ENCODE measurements around the gene HOXA7.

Gene HOXA7

DNA sequence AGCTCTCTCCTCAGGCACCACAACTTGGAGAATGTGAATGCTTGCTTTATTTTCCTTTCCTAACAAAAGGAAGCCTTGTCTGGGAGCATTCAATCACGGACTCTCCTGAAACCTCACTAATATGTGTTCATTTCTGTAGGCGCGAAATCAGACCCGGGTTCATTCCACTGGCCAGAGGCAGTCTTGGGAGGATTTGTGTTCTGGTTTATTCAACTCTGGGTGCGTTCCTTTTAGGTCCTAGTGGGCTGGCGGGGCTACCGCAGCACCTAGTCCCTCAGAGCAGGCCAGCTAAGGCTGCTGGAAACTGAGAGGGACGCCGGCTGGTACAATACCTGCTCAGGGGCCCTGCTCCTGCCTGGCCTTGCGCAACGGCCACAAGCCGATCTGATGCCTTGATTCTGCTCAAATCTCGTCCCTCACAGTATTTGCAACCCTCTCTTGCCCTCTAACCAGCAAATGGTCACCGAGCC, 33.4 kb downstream of the HOXA7 start:
- peaks cover 6% of the 10 kb centered on the region for H3K27me3 ChIP-seq (replicated peaks; ENCODE audit: control insufficient read depth, insufficient read depth, low read length, poor library complexity, severe bottlenecking)
- H3K27ac ChIP-seq (ENCODE audit: insufficient read depth, low read length, poor library complexity, severe bottlenecking): no peak overlapping the region
- no peaks in the 10 kb centered on the region for H3K4me1 ChIP-seq (ENCODE audit: control insufficient read depth, insufficient read depth, low read length, poor library complexity, severe bottlenecking)
- no peak for DNase-seq
- H3K9me3 ChIP-seq (ENCODE audit: control insufficient read depth, low read length): no peaks in the 10 kb centered on the region
- H3K4me3 ChIP-seq (ENCODE audit: insufficient read depth, low read depth, low read length, poor library complexity, severe bottlenecking): no peak overlapping the region
- H3K36me3 ChIP-seq (ENCODE audit: control insufficient read depth, insufficient read depth, low read length): no peaks in the 10 kb centered on the region

DNA sequence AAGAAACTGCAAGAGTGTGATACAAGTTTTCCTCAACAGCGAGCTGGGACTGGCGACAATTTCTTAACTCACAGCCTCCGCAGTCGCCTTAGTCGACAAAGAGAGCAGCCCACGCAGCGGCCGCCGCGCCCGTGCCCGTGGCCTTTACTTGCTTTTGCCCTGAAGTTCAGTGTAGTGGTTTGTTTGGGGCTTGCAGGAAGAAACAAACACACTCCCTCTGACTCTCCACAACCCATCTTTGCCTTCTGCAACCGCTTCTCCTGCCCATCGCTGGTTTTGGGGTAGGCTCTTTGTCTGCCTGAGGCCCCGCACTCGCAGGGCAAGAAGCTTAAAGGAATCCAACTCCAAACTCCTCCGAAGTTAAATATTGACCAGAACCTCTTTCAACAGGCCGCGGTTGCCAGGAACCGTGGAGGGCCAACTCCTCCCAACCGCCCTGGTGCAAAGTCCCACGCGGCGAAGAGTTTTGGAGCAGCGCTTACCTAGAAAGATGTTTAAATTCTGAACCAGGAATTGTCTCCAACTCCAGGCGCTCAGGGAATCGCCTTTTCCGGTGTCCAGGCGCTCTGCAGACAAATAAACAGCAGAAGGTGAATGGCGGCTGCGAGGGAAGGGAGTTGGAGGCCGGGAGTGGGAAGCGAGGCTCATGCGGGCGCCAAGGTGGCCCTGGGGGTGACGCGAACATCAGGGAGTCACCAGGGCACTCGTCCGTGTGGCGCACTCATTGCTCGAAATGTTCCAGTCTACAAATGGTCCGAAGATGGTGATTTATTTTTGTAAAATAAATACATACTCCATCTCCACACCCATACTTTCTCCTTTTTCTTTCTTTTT, 34.2 kb downstream of the HOXA7 start:
- Histone ChIP-seq H3K36me3 (ENCODE audit: control insufficient read depth, insufficient read depth, low read length) (no peaks in the 10 kb centered on the region), H3K4me1 (ENCODE audit: control insufficient read depth, insufficient read depth, low read length, poor library complexity, severe bottlenecking) (no peaks in the 10 kb centered on the region), H3K27ac (ENCODE audit: insufficient read depth, low read length, poor library complexity, severe bottlenecking) (no peak overlapping the region), H3K27me3 (replicated peaks; ENCODE audit: control insufficient read depth, insufficient read depth, low read length, poor library complexity, severe bottlenecking) (peaks cover 6% of the 10 kb centered on the region), H3K4me3 (ENCODE audit: insufficient read depth, low read depth, low read length, poor library complexity, severe bottlenecking) (no peak overlapping the region), H3K9me3 (ENCODE audit: control insufficient read depth, low read length) (no peaks in the 10 kb centered on the region)
- DNase-seq: no peak

DNA sequence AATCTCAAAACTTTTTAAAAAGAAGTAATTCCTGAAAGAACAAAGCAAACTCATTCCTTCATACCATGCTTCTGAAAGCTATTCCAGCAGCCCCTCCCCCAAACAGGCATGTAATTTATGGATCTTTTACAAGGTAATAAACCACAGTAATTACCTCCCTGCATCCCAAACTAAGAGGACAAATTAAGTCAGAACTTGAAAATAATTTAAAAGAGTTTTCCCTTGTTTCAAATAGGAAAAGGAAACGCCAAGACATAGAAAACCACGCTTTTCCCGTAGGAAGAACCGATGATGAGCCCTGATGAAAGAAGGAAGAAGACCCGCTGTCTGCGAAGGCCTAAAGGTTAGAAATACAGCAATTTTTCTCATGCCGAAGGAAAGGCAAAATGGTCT, 34.8 kb downstream of the HOXA7 start:
- H3K4me3 ChIP-seq (ENCODE audit: insufficient read depth, low read depth, low read length, poor library complexity, severe bottlenecking): no peak overlapping the region
- peaks cover 2% of the 10 kb centered on the region for H3K27me3 ChIP-seq (replicated peaks; ENCODE audit: control insufficient read depth, insufficient read depth, low read length, poor library complexity, severe bottlenecking)
- H3K36me3 ChIP-seq (ENCODE audit: control insufficient read depth, insufficient read depth, low read length): no peaks in the 10 kb centered on the region
- H3K4me1 ChIP-seq (ENCODE audit: control insufficient read depth, insufficient read depth, low read length, poor library complexity, severe bottlenecking): no peaks in the 10 kb centered on the region
- H3K27ac ChIP-seq (ENCODE audit: insufficient read depth, low read length, poor library complexity, severe bottlenecking): no peak overlapping the region
- DNase-seq: no peak
- no peaks in the 10 kb centered on the region for H3K9me3 ChIP-seq (ENCODE audit: control insufficient read depth, low read length)

DNA sequence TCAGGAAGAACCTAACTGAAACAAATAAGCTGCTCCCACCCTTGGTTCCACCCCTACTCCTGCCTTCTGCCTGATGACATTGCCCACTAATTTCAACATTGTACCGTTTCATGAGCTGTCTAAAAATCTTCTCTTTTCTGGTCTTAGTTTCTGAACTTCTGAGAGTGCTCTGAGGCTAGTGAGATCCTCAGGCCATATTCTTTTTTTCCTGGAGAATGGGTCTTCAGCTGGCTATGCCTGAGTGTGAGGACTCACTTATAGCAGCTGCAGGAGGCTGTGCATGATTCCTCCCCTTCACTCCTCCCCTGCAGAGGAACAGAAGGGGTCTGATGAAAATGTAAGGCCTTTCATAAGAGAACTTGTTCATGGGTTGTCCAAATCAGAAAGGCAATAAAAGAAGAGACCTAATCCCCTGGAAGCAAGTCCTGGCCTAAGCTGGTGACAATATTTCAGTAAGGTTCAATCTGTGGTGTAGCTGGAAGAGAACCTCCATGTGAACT, 37.0 kb downstream of the HOXA7 start:
- H3K27me3 ChIP-seq (replicated peaks; ENCODE audit: control insufficient read depth, insufficient read depth, low read length, poor library complexity, severe bottlenecking): peaks cover 8% of the 10 kb centered on the region
- H3K4me3 ChIP-seq (ENCODE audit: insufficient read depth, low read depth, low read length, poor library complexity, severe bottlenecking): no peak overlapping the region
- no peak for DNase-seq
- no peaks in the 10 kb centered on the region for H3K9me3 ChIP-seq (ENCODE audit: control insufficient read depth, low read length)
- no peaks in the 10 kb centered on the region for H3K36me3 ChIP-seq (ENCODE audit: control insufficient read depth, insufficient read depth, low read length)
- no peaks in the 10 kb centered on the region for H3K4me1 ChIP-seq (ENCODE audit: control insufficient read depth, insufficient read depth, low read length, poor library complexity, severe bottlenecking)
- no peak overlapping the region for H3K27ac ChIP-seq (ENCODE audit: insufficient read depth, low read length, poor library complexity, severe bottlenecking)

DNA sequence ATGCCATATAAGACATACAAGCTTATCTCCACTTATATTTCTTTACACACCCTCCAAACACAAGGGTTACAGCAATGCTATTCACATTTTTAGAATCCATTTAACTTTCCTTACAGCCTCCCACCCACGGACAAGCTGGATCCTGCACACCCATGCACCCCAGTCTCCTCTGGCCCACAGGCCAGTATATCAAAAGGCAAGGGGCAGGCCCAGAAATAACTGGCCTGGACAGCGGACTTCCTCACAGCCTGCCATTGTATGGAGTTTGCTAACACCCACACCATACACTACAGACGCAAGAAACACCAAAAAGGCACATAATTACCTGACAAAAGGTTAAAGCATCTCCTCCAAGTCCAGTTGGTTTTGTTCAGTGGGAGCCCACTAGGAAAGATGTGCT, 37.9 kb downstream of the HOXA7 start:
- H3K4me1 ChIP-seq (ENCODE audit: control insufficient read depth, insufficient read depth, low read length, poor library complexity, severe bottlenecking): no peaks in the 10 kb centered on the region

DNA sequence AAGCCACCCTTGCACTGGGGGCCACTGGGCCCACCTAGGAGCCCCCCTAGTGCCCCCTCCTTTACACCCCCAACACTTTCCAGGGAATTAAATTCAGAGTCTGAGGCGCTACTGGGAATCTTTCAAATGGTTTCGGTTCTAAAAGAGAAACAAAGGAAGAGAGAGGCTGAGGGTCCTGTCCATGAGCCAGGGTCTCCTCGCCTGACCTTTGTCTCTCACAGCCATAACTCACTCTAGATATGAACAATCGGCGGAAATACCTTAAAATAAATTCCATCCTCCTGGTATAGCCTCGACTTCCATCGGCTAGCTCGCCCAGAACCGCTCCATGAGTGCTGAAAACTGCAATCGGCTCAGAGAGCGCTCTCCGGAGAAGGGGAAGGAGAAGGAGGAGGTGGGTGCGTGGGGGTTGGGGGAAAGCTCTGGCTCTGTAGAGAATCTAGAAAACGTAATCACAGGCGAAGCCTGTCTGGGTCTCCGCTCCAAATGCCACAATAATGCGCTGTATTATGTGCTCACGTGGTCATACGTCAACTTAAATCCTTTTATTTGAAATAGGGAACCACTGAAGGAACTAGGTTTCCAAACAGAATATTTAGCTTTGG, 38.5 kb downstream of the HOXA7 start:
- Histone ChIP-seq H3K36me3 (ENCODE audit: control insufficient read depth, insufficient read depth, low read length) (no peaks in the 10 kb centered on the region), H3K27ac (ENCODE audit: insufficient read depth, low read length, poor library complexity, severe bottlenecking) (no peak overlapping the region), H3K4me1 (ENCODE audit: control insufficient read depth, insufficient read depth, low read length, poor library complexity, severe bottlenecking) (no peaks in the 10 kb centered on the region), H3K4me3 (ENCODE audit: insufficient read depth, low read depth, low read length, poor library complexity, severe bottlenecking) (no peak overlapping the region), H3K9me3 (ENCODE audit: control insufficient read depth, low read length) (no peaks in the 10 kb centered on the region), H3K27me3 (replicated peaks; ENCODE audit: control insufficient read depth, insufficient read depth, low read length, poor library complexity, severe bottlenecking) (peaks cover 8% of the 10 kb centered on the region)
- no peak for DNase-seq

More for the DNA sequence above, 37.9 kb downstream of the HOXA7 start:
- Histone ChIP-seq H3K36me3 (ENCODE audit: control insufficient read depth, insufficient read depth, low read length) (no peaks in the 10 kb centered on the region), H3K4me3 (ENCODE audit: insufficient read depth, low read depth, low read length, poor library complexity, severe bottlenecking) (no peak overlapping the region), H3K9me3 (ENCODE audit: control insufficient read depth, low read length) (no peaks in the 10 kb centered on the region), H3K27ac (ENCODE audit: insufficient read depth, low read length, poor library complexity, severe bottlenecking) (no peak overlapping the region), H3K27me3 (replicated peaks; ENCODE audit: control insufficient read depth, insufficient read depth, low read length, poor library complexity, severe bottlenecking) (peaks cover 8% of the 10 kb centered on the region)
- DNase-seq: no peak

DNA sequence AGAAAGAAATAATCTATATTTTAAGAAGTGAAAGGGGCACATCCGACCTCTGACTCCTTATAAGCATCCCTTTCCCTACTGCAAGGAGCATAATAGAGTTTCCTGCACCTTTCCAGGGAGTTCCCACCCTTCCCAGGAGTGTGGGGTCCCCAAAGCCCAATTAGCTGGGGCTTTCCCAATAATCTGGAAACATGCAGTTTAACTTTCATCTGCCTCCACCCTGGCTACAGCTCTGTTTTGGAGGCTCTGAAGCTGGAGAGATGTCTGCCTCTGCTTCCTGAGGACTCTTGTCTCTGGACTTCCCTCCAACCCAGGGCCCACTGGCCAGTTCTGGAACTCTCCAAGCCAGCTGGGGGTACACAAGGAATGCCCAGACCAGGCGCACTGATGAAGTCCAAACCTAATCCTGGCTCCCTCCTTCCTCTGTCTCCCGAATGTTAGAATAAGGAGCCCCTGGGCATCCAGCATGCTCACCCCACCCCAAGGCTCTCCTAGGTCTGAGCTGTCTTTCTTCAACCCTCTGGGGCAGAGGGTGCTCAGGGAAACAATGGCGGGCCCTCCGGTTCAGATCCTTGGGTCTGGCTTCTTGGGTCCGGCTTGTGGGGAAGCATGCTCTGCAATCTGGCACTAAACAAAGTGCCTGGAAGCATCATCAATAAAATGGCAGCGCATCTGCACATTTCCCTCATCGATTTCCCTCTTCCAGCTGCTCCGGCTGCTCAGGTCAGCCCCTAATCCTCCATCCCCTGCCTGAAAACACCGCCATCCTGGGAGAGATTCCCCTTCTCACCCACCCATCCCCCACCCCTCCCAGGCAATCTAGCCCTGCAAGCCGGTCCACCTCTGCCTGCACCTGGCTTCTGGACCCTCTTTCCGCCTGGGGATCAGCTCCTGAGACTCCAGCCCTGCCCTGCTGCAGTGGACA, 39.3 kb downstream of the HOXA7 start:
- Histone ChIP-seq H3K36me3 (ENCODE audit: control insufficient read depth, insufficient read depth, low read length) (no peaks in the 10 kb centered on the region), H3K27me3 (replicated peaks; ENCODE audit: control insufficient read depth, insufficient read depth, low read length, poor library complexity, severe bottlenecking) (peaks cover 8% of the 10 kb centered on the region), H3K27ac (ENCODE audit: insufficient read depth, low read length, poor library complexity, severe bottlenecking) (no peak overlapping the region), H3K9me3 (ENCODE audit: control insufficient read depth, low read length) (no peaks in the 10 kb centered on the region), H3K4me3 (ENCODE audit: insufficient read depth, low read depth, low read length, poor library complexity, severe bottlenecking) (no peak overlapping the region), H3K4me1 (ENCODE audit: control insufficient read depth, insufficient read depth, low read length, poor library complexity, severe bottlenecking) (no peaks in the 10 kb centered on the region)
- no peak for DNase-seq

DNA sequence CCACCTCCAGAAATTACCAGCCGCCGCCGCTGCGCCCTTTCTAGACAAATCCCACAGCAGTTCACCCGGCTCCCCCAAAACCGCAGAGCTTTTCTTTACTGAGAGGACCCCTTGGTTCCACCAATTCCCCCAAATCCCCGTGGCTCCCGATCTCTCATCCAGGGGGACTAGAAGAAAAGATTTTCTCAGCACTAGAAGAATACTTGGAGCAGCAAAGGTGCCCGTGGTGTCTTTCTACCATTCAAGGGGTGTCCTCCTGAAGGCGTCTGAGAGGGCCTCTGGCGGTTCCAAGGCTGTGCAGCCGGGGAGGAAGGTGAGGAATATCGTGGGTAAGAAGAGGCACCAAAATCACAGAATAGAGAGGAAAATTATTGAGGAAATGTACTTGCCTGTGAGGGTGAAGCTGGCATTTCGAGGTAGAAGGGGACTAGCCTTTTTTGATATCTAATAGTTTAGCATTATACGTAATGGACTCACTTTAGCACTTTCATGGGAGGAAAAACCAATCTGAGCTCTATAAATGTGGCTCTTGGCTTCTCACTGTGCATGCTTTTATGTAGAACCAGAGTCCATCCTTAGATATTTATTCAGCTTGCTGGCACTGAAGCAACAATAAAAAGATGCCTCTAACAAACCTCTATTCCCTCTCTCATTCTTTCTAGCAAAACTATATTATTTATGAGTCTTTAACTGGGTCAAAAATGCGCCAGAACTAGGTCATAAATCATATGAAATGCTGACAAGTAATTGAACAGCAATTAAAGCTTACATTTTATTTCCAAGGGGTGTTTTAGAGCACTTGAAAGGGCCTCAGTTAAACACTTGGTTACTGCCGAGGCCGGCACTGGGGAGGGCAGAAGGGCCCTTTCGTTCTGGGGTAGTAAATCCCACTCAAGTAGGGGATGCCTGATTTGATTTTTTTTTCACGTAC, 40.2 kb downstream of the HOXA7 start:
- Histone ChIP-seq H3K27me3 (replicated peaks; ENCODE audit: control insufficient read depth, insufficient read depth, low read length, poor library complexity, severe bottlenecking) (peaks cover 8% of the 10 kb centered on the region), H3K4me1 (ENCODE audit: control insufficient read depth, insufficient read depth, low read length, poor library complexity, severe bottlenecking) (no peaks in the 10 kb centered on the region), H3K27ac (ENCODE audit: insufficient read depth, low read length, poor library complexity, severe bottlenecking) (no peak overlapping the region), H3K36me3 (ENCODE audit: control insufficient read depth, insufficient read depth, low read length) (no peaks in the 10 kb centered on the region), H3K9me3 (ENCODE audit: control insufficient read depth, low read length) (no peaks in the 10 kb centered on the region), H3K4me3 (ENCODE audit: insufficient read depth, low read depth, low read length, poor library complexity, severe bottlenecking) (no peak overlapping the region)
- no peak for DNase-seq

All from effector memory CD4-positive, alpha-beta T cell (primary cell).